Sigmoid colon (tissue), 7 donors: ENCODE measurements around the gene PPFIBP1. TPM values are rescaled to one million over a fixed set of nuclear protein-coding genes. Genes with fewer than 3 reads are reported as not detected.
A peak's percentile ranks its signal among the peaks of the same experiment; 100 is the strongest.

Experiments used
- DNase-seq: peaks from one replicate; pipeline ENCODE4 v3.0.0-alpha.2; 2019
- H3K27ac ChIP-seq, 4 donors: fragments of 200-600 bp; sonication (generic); one replicate each; pipeline ENCODE4 v1.5.1; 2016 to 2019; ENCODE audit warnings: mild to moderate bottlenecking in 1 of 4
- H3K27me3 ChIP-seq, 3 donors: fragments of 200-600 bp; sonication (generic); one replicate each; pipeline ENCODE4 v1.5.1; 2019; ENCODE audit warnings: mild to moderate bottlenecking in 1 of 3
- H3K36me3 ChIP-seq, 4 donors: fragments of 200-600 bp; sonication (generic); one replicate each; pipeline ENCODE4 v1.5.1; 2016 to 2019
- H3K4me1 ChIP-seq, 4 donors: fragments of 200-600 bp; sonication (generic); one replicate each; pipeline ENCODE4 v1.5.1; 2017 to 2019
- H3K4me3 ChIP-seq, 4 donors: fragments of 200-600 bp; sonication (generic); one replicate each; pipeline ENCODE4 v1.5.1; 2017 to 2019; ENCODE audit warnings: mild to moderate bottlenecking in 2 of 4, moderate library complexity in 1 of 4
- H3K9me3 ChIP-seq, 4 donors: fragments of 200-600 bp in 3 of 4; sonication (generic) in 3 of 4; one replicate each; pipeline versions ENCODE4 v1.5.1 to v1.6.1; 2013 to 2019
- CTCF ChIP-seq, 4 experiments: fragments of 450-650 bp in 3 of 4; fragments of 200-600 bp in 1 of 4; IDR thresholded peaks; one replicate each; pipeline ENCODE4 v1.5.1; 2016 to 2019; ENCODE audit warnings: antibody characterized with exemption in 4 of 4, mild to moderate bottlenecking in 3 of 4, moderate library complexity in 2 of 4
- EP300 ChIP-seq, 4 donors: sonication (generic); formaldehyde crosslinking; IDR thresholded peaks; one replicate each; pipeline ENCODE4 v1.6.1; 2017; ENCODE audit warnings: antibody characterized with exemption in 4 of 4
- POLR2A ChIP-seq, 2 donors: fragments of 450-650 bp; IDR thresholded peaks; one replicate each; pipeline ENCODE4 v1.6.1; 2016; ENCODE audit warnings: antibody characterized with exemption in 2 of 2, mild to moderate bottlenecking in 2 of 2, moderate library complexity in 2 of 2
- POLR2AphosphoS5 ChIP-seq, 4 donors: sonication (generic); formaldehyde crosslinking; IDR thresholded peaks; one replicate each; pipeline ENCODE4 v1.6.1; 2017; ENCODE audit warnings: antibody characterized with exemption in 4 of 4
- WGBS, 2 donors: extraction: QIAGEN DNeasy Blood & Tissue Kit; methylation state at CpG; one replicate each; pipeline ENCODE4 v1.1.7; 2013; 5-methylcytosine and 5-hydroxymethylcytosine counted together
- intact Hi-C: fragments of 100-400 bp; cut with DNase I; formaldehyde crosslinking; loops from one replicate; pipeline ENCODE4 v1.15.1; 2023
- polyA plus RNA-seq, 3 donors: library from polyadenylated mRNA; stranded (reverse); fragments of 200-250 nt; gene quantifications; one replicate each; pipeline ENCODE4 v1.2.3, GENCODE V29; 2013
- total RNA-seq, 4 donors: library from RNA; depleted of rRNA; stranded (reverse); fragments of >200 nt; gene quantifications; one replicate each; pipeline ENCODE4 v1.1.0, GENCODE V29; 2016
- donor health status: healthy with polysubstance abuse.
- donor health status: Bipolar disorder and iron deficiency.
- donor health status: healthy.

The PPFIBP1 gene
- total and polyA plus RNA-seq, 7 donors, result 5.5 to 101 (median 65.3) TPM

- Histone ChIP-seq H3K27me3 (no peaks in the 10 kb centered on the region), H3K36me3 (no peaks in the 10 kb centered on the region), H3K4me1 (peaks cover 0 to 49% (median 31%) of the 10 kb centered on the region in 4 donors), H3K27ac (no peak overlapping the region), H3K9me3 (no peaks in the 10 kb centered on the region), H3K4me3 (no peak overlapping the region)
- WGBS, 2 donors, result 87 to 90% methylated on average over 1 of the region's 1 CpG
- DNase-seq, result no peak
- intact Hi-C loops, result no loop called here
- TF ChIP-seq POLR2A (IDR thresholded peaks at IDR 0.05) (no peak), POLR2AphosphoS5 (IDR thresholded peaks at IDR 0.05) (no peak), EP300 (IDR thresholded peaks at IDR 0.05) (no peak)
Observed at GRCh38 chr12:27602516-27602915, 78.5 kb downstream of the PPFIBP1 start.

- no peak for TF ChIP-seq POLR2A (IDR thresholded peaks at IDR 0.05)
- no peak for TF ChIP-seq EP300 (IDR thresholded peaks at IDR 0.05)
- TF ChIP-seq CTCF (IDR thresholded peaks at IDR 0.05), result no peak
- TF ChIP-seq POLR2AphosphoS5 (IDR thresholded peaks at IDR 0.05), result no peak
Observed at GRCh38 chr12:27604431-27604830, 80.4 kb downstream of the PPFIBP1 start.

GRCh38 chr12:27606986-27607385 lies 83.0 kb downstream of the PPFIBP1 start:
- no peaks in the 10 kb centered on the region for H3K36me3 ChIP-seq
- intact Hi-C loops, result no loop called here
- no peak for TF ChIP-seq POLR2AphosphoS5 (IDR thresholded peaks at IDR 0.05)
- no peak for TF ChIP-seq POLR2A (IDR thresholded peaks at IDR 0.05)
- TF ChIP-seq CTCF (IDR thresholded peaks at IDR 0.05), result no peak
- no peak for TF ChIP-seq EP300 (IDR thresholded peaks at IDR 0.05)
- 15 to 30% methylated on average over 2 of the region's 2 CpGs for WGBS, 2 donors
- peaks cover 0 to 56% (median 37%) of the 10 kb centered on the region in 4 donors for H3K4me1 ChIP-seq
- no peaks in the 10 kb centered on the region for H3K9me3 ChIP-seq
- H3K27ac ChIP-seq, result no peak overlapping the region
- no peak overlapping the region for H3K4me3 ChIP-seq
- no peak for DNase-seq
- H3K27me3 ChIP-seq, result no peaks in the 10 kb centered on the region

More at GRCh38 chr12:27604431-27604830, 80.4 kb downstream of the PPFIBP1 start:
- 92 to 97% methylated on average over 3 of the region's 3 CpGs for WGBS, 2 donors
- H3K36me3 ChIP-seq, result no peaks in the 10 kb centered on the region
- H3K27me3 ChIP-seq, result no peaks in the 10 kb centered on the region
- H3K4me3 ChIP-seq, result no peak overlapping the region
- no peak for DNase-seq
- no peak overlapping the region for H3K27ac ChIP-seq
- peaks cover 0 to 47% (median 22%) of the 10 kb centered on the region in 4 donors for H3K4me1 ChIP-seq
- intact Hi-C loops, result no loop called here
- no peaks in the 10 kb centered on the region for H3K9me3 ChIP-seq

GRCh38 chr12:27607591-27607990 lies 83.6 kb downstream of the PPFIBP1 start:
- peaks cover 0 to 56% (median 38%) of the 10 kb centered on the region in 4 donors for H3K4me1 ChIP-seq
- no peak for TF ChIP-seq CTCF (IDR thresholded peaks at IDR 0.05)
- no peak for TF ChIP-seq POLR2A (IDR thresholded peaks at IDR 0.05)
- peak overlapping the region in 1 of 4 donors; percentile 59 for H3K27ac ChIP-seq
- 91 to 96% methylated on average over 4 of the region's 4 CpGs for WGBS, 2 donors
- H3K9me3 ChIP-seq, result no peaks in the 10 kb centered on the region
- intact Hi-C loops, result no loop called here
- H3K27me3 ChIP-seq, result no peaks in the 10 kb centered on the region
- H3K4me3 ChIP-seq, result no peak overlapping the region
- no peak for DNase-seq
- no peaks in the 10 kb centered on the region for H3K36me3 ChIP-seq

GRCh38 chr12:27608890-27609289 lies 84.9 kb downstream of the PPFIBP1 start:
- H3K36me3 ChIP-seq, result no peaks in the 10 kb centered on the region
- no peak for TF ChIP-seq EP300 (IDR thresholded peaks at IDR 0.05)
- TF ChIP-seq POLR2AphosphoS5 (IDR thresholded peaks at IDR 0.05), result no peak
- no peak for TF ChIP-seq POLR2A (IDR thresholded peaks at IDR 0.05)
- TF ChIP-seq CTCF (IDR thresholded peaks at IDR 0.05), result no peak
- peaks cover 0 to 59% (median 40%) of the 10 kb centered on the region in 4 donors for H3K4me1 ChIP-seq
- no peaks in the 10 kb centered on the region for H3K9me3 ChIP-seq
- WGBS, 2 donors, result 85 to 86% methylated on average over 8 of the region's 8 CpGs
- DNase-seq, result no peak
- H3K27ac ChIP-seq, result peak overlapping the region in 3 of 4 donors; percentile 12 to 59 (median 59)
- no peak overlapping the region for H3K4me3 ChIP-seq
- H3K27me3 ChIP-seq, result no peaks in the 10 kb centered on the region
- intact Hi-C loops, result no loop called here
